ENCODE data around the gene RPL7A. TPM values are rescaled to one million over a fixed set of nuclear protein-coding genes. Genes with fewer than 3 reads are reported as not detected.
A peak's percentile ranks its signal among the peaks of the same experiment; 100 is the strongest.

The RPL7A gene
- total and polyA plus RNA-seq, 2 of the 13 experiments (the other 11 are each of a cell fraction or from before 2014, with no cell fraction given), result 2,401 to 2,938 TPM

- TF ChIP-seq, protein P1, sequence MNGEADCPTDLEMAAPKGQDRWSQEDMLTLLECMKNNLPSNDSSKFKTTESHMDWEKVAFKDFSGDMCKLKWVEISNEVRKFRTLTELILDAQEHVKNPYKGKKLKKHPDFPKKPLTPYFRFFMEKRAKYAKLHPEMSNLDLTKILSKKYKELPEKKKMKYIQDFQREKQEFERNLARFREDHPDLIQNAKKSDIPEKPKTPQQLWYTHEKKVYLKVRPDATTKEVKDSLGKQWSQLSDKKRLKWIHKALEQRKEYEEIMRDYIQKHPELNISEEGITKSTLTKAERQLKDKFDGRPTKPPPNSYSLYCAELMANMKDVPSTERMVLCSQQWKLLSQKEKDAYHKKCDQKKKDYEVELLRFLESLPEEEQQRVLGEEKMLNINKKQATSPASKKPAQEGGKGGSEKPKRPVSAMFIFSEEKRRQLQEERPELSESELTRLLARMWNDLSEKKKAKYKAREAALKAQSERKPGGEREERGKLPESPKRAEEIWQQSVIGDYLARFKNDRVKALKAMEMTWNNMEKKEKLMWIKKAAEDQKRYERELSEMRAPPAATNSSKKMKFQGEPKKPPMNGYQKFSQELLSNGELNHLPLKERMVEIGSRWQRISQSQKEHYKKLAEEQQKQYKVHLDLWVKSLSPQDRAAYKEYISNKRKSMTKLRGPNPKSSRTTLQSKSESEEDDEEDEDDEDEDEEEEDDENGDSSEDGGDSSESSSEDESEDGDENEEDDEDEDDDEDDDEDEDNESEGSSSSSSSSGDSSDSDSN (CRISPR knock-in tag; IDR thresholded peaks at IDR 0.05), result no peak
Observed at GRCh38 chr9:133396952-133397351, 48.9 kb downstream of the RPL7A start (continued).

GRCh38 chr9:133397370-133397769 is 49.4 kb downstream of the RPL7A start:
- Histone ChIP-seq H3K9me3 (ENCODE audit: low read length) (no peaks in the 10 kb centered on the region), H3K9ac (ENCODE audit: insufficient read depth, low read depth, low read length) (no peak overlapping the region), H4K20me1 (ENCODE audit: insufficient read depth, low read length) (no peaks in the 10 kb centered on the region), H3K4me3 (replicated peaks in 1 of 3; ENCODE audit: insufficient read depth in 1 of 3, low read depth in 2 of 3, low read length in 3 of 3) (no peak overlapping the region), H3K27me3 (ENCODE audit: control insufficient read depth in 1 of 2, insufficient read depth in 2 of 2, low read length in 2 of 2) (no peaks in the 10 kb centered on the region), H2AFZ (ENCODE audit: low read length) (no peak overlapping the region), H3K27ac (ENCODE audit: extremely low read length, insufficient read depth, low read length) (no peak overlapping the region), H3K36me3 (replicated peaks in 1 of 2; ENCODE audit: control insufficient read depth in 1 of 2, insufficient read depth in 2 of 2, low read length in 2 of 2) (no peaks in the 10 kb centered on the region), H3K79me2 (ENCODE audit: insufficient read depth, low read length) (no peaks in the 10 kb centered on the region), H3K4me2 (ENCODE audit: low read depth, low read length) (no peak overlapping the region), H3K4me1 (ENCODE audit: insufficient read depth, low read length) (peaks cover 43% of the 10 kb centered on the region)
- no peak for TF ChIP-seq ZNF780A (CRISPR knock-in tag; IDR thresholded peaks at IDR 0.05)
- TF ChIP-seq ZFP41 (CRISPR knock-in tag; IDR thresholded peaks at IDR 0.05; ENCODE audit: borderline replicate concordance), result no peak
- TF ChIP-seq ZNF318 (CRISPR knock-in tag; IDR thresholded peaks at IDR 0.05), result 0 out of 2 replicates have a peak, but pooled peaks have one; percentile 39
- TF ChIP-seq AGO2 (optimal IDR thresholded peaks at IDR 0.05; ENCODE audit: low read depth, low read length), result peak; percentile 5
- TF ChIP-seq, protein P2, sequence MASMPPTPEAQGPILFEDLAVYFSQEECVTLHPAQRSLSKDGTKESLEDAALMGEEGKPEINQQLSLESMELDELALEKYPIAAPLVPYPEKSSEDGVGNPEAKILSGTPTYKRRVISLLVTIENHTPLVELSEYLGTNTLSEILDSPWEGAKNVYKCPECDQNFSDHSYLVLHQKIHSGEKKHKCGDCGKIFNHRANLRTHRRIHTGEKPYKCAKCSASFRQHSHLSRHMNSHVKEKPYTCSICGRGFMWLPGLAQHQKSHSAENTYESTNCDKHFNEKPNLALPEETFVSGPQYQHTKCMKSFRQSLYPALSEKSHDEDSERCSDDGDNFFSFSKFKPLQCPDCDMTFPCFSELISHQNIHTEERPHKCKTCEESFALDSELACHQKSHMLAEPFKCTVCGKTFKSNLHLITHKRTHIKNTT (CRISPR knock-in tag; IDR thresholded peaks at IDR 0.05), result no peak
- no peak for TF ChIP-seq CREM (IDR thresholded peaks at IDR 0.05)
- no peak for TF ChIP-seq CREM (CRISPR knock-in tag; IDR thresholded peaks at IDR 0.05)
- 0 out of 2 replicates have a peak, but pooled peaks have one; percentile 27 for TF ChIP-seq MEIS1 (CRISPR knock-in tag; IDR thresholded peaks at IDR 0.05; ENCODE audit: borderline replicate concordance)
- no peak for TF ChIP-seq RNF2 (conservative IDR thresholded peaks at IDR 0.05; ENCODE audit: low read depth)
- TF ChIP-seq NCOR1 (IDR thresholded peaks at IDR 0.05; ENCODE audit: borderline replicate concordance, low read length), result no peak
- CTCF ChIA-PET (ENCODE audit: low intra/inter-chr PET ratio, low total read pairs), result no interaction called here
- BruUV-seq (replicated peaks), result no TSS peak
- 62% methylated on average over 6 of the region's 6 CpGs for WGBS (ENCODE audit: low lambda C conversion rate)
- POLR2A ChIA-PET, result interaction anchor here (0.8 to 1.1 kb wide), 2 partner anchors 20 to 49 kb away, joined by 3 read pairs; partner anchors contain the start of genes MED22, REXO4 and RPL7A
- in situ Hi-C loops (cut with HindIII; ENCODE audit: extremely low pct_ligation_motif_present, low pct_unique_long_range_greater_than_20kb) (no loop called here), intact Hi-C loops (cut with micrococcal nuclease; ENCODE audit: unreplicated experiment) (loop anchor here (5.0 kb wide), 1 partner anchor 40 kb away; the partner anchor contains the start of genes SURF1 and SURF2)
- ATAC-seq, result no peak
- FAIRE-seq, result no peak
- no peak for DNase-seq (ENCODE audit: low spot score)

All from HepG2 (cell line).